Activated CD4-positive, alpha-beta T cell treated with anti-CD3 and anti-CD28 coated beads, Interleukin-2, amount 10 ng/mL, durations not matched to agents 7 days and 5 days (primary cell): ENCODE results near the gene CNTRL. TPM values are rescaled to one million over a fixed set of nuclear protein-coding genes. Genes with fewer than 3 reads are reported as not detected.
A peak's percentile ranks its signal among the peaks of the same experiment; 100 is the strongest.

Experiments used
- CTCF ChIA-PET: fragments of 350-600 bp; sonication (Branson Sonifier 250); formaldehyde crosslinking; loops from one replicate; lab custom pipeline; 2021; ENCODE audit warnings: antibody characterized with exemption; lab: Charles Lee
- POLR2A ChIA-PET: fragments of 350-600 bp; sonication (Branson Sonifier 250); formaldehyde crosslinking; loops from one replicate; lab custom pipeline; 2021; ENCODE audit warnings: antibody characterized with exemption; lab: Charles Lee
- DNase-seq: peaks from one replicate; pipeline ENCODE4 v3.0.0-alpha.2; 2020
- H3K27ac Mint-ChIP-seq: one replicate; pipeline ENCODE4 v1.8.0; 2021; ENCODE audit warnings: mild to moderate bottlenecking, moderate library complexity, mixed read lengths
- H3K27me3 Mint-ChIP-seq: one replicate; pipeline ENCODE4 v1.8.0; 2021; ENCODE audit warnings: mixed read lengths
- H3K36me3 Mint-ChIP-seq: one replicate; pipeline ENCODE4 v1.8.0; 2021; ENCODE audit warnings: low read depth, mixed read lengths
- H3K4me1 Mint-ChIP-seq: one replicate; pipeline ENCODE4 v1.8.0; 2021; ENCODE audit warnings: mixed read lengths
- H3K4me3 Mint-ChIP-seq: one replicate; pipeline ENCODE4 v1.8.0; 2021; ENCODE audit warnings: mild to moderate bottlenecking, moderate library complexity, mixed read lengths
- H3K9me3 Mint-ChIP-seq: one replicate; pipeline ENCODE4 v1.8.0; 2021; ENCODE audit warnings: mixed read lengths
- total RNA-seq, 2 experiments: library from RNA; stranded (reverse); gene quantifications; one replicate each; pipeline ENCODE4 v1.2.3, GENCODE V29; 2021

CNTRL gene
- total RNA-seq, 2 experiments from 2014 or later = 90.7 to 91.5 TPM

GRCh38 chr9:121141306-121141705 lies 66.6 kb downstream of the CNTRL start:
- CTCF ChIA-PET = no interaction called here
- no peak overlapping the region for H3K4me3 Mint-ChIP-seq
- POLR2A ChIA-PET = no interaction called here
- no peak for DNase-seq
- H3K27ac Mint-ChIP-seq = no peak overlapping the region
- peaks cover 78% of the 10 kb centered on the region for H3K36me3 Mint-ChIP-seq
- no peaks in the 10 kb centered on the region for H3K9me3 Mint-ChIP-seq
- no peaks in the 10 kb centered on the region for H3K27me3 Mint-ChIP-seq
- peaks cover 6% of the 10 kb centered on the region for H3K4me1 Mint-ChIP-seq

DNA sequence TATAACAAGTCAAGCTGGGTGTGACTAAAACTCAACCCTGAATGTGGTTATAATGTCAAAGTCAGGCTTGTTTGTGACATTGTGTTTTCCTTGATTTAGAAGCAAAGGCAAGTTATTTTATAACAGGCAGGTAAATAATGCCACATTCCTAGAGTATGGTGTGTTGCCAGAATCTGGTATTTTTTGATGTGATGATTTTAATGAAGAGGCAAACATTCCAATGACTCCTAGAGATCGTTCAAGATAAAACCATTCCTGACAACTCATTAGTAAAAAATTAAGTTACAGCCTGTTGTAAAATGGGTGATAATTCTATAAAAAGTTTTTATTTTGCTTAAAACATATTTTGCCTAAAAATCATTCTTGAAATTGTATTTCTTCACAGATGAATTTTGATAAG lies 67.0 kb downstream of the CNTRL start:
- H3K27me3 Mint-ChIP-seq = no peaks in the 10 kb centered on the region
- H3K27ac Mint-ChIP-seq = no peak overlapping the region
- H3K36me3 Mint-ChIP-seq = peaks cover 80% of the 10 kb centered on the region
- CTCF ChIA-PET = interaction anchor here (0.9 kb wide), 1 partner anchor 30 kb away, joined by 3 read pairs; no protein-coding TSS in a partner anchor
- no peaks in the 10 kb centered on the region for H3K9me3 Mint-ChIP-seq
- DNase-seq = no peak
- H3K4me1 Mint-ChIP-seq = peaks cover 7% of the 10 kb centered on the region
- H3K4me3 Mint-ChIP-seq = no peak overlapping the region
- POLR2A ChIA-PET = no interaction called here

DNA sequence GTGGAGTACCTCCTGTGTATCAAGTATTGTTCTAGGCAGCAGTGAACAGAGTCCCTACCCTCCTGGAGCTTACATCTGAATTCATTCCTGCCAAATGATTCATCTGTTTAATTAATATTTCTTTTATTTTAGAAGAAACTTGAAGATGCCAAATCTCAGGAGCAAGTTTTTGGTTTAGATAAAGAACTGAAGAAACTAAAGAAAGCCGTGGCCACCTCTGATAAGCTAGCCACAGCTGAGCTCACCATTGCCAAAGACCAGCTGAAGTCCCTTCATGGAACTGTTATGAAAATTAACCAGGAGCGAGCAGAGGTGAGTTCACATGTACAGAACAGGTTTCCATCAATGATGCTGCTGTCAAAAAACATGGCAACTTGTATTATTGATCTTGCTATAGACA lies 69.0 kb downstream of the CNTRL start:
- Mint-ChIP-seq H3K27me3 (no peaks in the 10 kb centered on the region), H3K9me3 (no peaks in the 10 kb centered on the region), H3K36me3 (peaks cover 81% of the 10 kb centered on the region), H3K27ac (no peak overlapping the region), H3K4me1 (peaks cover 10% of the 10 kb centered on the region), H3K4me3 (no peak overlapping the region)
- DNase-seq = no peak
- ChIA-PET CTCF (interaction anchor here (1.7 to 1.8 kb wide), 2 partner anchors 11 to 18 kb away, joined by 4 to 6 read pairs; no protein-coding TSS in a partner anchor), POLR2A (no interaction called here)

GRCh38 chr9:121144482-121144881 lies 69.7 kb downstream of the CNTRL start:
- ChIA-PET CTCF (no interaction called here), POLR2A (no interaction called here)
- Mint-ChIP-seq H3K9me3 (no peaks in the 10 kb centered on the region), H3K27ac (no peak overlapping the region), H3K4me3 (no peak overlapping the region), H3K27me3 (no peaks in the 10 kb centered on the region), H3K36me3 (peaks cover 81% of the 10 kb centered on the region), H3K4me1 (peaks cover 10% of the 10 kb centered on the region)
- DNase-seq = no peak

- no peak for DNase-seq
- H3K27me3 Mint-ChIP-seq = no peaks in the 10 kb centered on the region
- H3K36me3 Mint-ChIP-seq = peaks cover 74% of the 10 kb centered on the region
- CTCF ChIA-PET = interaction anchor here (1.0 kb wide), 1 partner anchor 51 kb away, joined by 3 read pairs; the partner anchor contains the start of gene RAB14
- H3K4me3 Mint-ChIP-seq = no peak overlapping the region
- H3K4me1 Mint-ChIP-seq = peaks cover 34% of the 10 kb centered on the region
- no peaks in the 10 kb centered on the region for H3K9me3 Mint-ChIP-seq
- POLR2A ChIA-PET = no interaction called here
- H3K27ac Mint-ChIP-seq = no peak overlapping the region
Observed at GRCh38 chr9:121150188-121150587, 75.4 kb downstream of the CNTRL start.

DNA sequence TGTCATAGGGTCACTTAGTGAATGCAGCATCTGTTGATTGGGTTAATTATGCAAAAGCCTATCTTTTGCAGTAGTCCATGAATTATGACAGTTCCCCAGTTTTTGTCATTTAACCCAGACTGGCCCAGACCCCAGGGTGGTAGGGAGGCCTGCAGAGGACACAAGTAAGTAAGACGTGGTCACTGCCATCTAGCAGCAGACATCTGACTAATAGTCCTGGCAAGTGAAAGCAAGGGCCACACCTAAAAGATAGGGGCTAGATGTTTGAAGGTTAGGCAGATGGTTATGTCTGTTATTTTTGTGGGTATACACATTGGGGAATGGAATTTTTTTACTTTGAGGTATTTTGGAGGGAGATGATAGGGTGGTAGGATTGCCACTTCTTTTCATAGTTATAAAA lies 78.9 kb downstream of the CNTRL start:
- Mint-ChIP-seq H3K36me3 (peaks cover 75% of the 10 kb centered on the region), H3K9me3 (no peaks in the 10 kb centered on the region), H3K27me3 (no peaks in the 10 kb centered on the region), H3K4me1 (peaks cover 38% of the 10 kb centered on the region), H3K4me3 (no peak overlapping the region), H3K27ac (no peak overlapping the region)
- no peak for DNase-seq
- POLR2A ChIA-PET = no interaction called here
- CTCF ChIA-PET = interaction anchor here (1.3 kb wide), 1 partner anchor 8 kb away, joined by 5 read pairs; no protein-coding TSS in a partner anchor

GRCh38 chr9:121154782-121155181 lies 80.0 kb downstream of the CNTRL start:
- Mint-ChIP-seq H3K27me3 (no peaks in the 10 kb centered on the region), H3K4me3 (no peak overlapping the region), H3K36me3 (peaks cover 75% of the 10 kb centered on the region), H3K9me3 (no peaks in the 10 kb centered on the region), H3K27ac (no peak overlapping the region), H3K4me1 (peaks cover 40% of the 10 kb centered on the region)
- POLR2A ChIA-PET = no interaction called here
- CTCF ChIA-PET = interaction anchor here (1.5 to 2.4 kb wide), 2 partner anchors 14 to 17 kb away, joined by 4 to 9 read pairs; no protein-coding TSS in a partner anchor
- no peak for DNase-seq

DNA sequence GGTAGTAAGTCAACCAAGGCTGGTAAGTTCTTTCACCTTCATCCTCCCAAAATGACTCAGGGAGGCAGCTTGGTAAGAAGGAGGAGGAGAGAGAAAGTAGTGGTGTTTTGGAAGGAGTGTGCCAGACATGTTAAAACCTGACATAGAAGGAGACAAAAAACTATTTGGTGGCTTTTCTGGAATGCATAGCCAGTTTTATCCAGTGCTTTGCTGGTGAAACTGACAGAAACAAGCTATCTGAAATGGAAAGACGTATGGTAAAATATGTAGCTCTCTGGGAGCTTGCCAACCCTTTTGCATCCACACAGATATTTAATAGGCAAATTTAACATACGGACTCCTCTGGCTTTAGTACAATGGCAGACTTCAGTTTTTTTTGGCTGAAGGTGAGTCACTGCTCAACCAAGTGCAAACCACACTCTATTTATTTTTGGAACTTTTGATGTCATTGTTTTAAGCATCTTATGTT lies 81.5 kb downstream of the CNTRL start:
- CTCF ChIA-PET = interaction anchor here (1.2 to 2.4 kb wide), 5 partner anchors 9 to 20 kb away, joined by 3 to 9 read pairs (median 5); no protein-coding TSS in a partner anchor

DNA sequence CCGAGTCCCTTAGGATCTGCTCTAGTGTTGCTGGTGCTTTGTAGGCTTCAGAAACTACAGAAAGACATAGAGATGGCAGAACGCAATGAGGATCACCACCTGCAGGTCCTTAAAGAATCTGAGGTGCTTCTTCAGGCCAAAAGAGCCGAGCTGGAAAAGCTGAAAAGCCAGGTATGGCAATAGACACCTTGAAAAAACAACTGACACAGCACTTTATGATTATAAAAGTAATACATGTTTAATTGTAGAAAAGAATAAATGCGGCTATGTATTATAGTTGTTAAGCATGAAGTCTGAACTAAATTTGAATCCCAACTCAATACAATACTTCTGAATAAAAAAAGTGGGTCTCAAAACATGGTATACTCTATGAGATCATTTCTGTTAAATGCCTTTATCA lies 83.2 kb downstream of the CNTRL start:
- DNase-seq = no peak
- Mint-ChIP-seq H3K36me3 (peaks cover 70% of the 10 kb centered on the region), H3K4me1 (peaks cover 31% of the 10 kb centered on the region), H3K4me3 (no peak overlapping the region), H3K27me3 (no peaks in the 10 kb centered on the region), H3K9me3 (no peaks in the 10 kb centered on the region), H3K27ac (no peak overlapping the region)
- ChIA-PET POLR2A (no interaction called here), CTCF (interaction anchor here (2.8 kb wide), 1 partner anchor 11 kb away, joined by 10 read pairs; no protein-coding TSS in a partner anchor)

More for the DNA sequence above, 81.5 kb downstream of the CNTRL start:
- Mint-ChIP-seq H3K27ac (peak overlapping the region; percentile 80), H3K9me3 (no peaks in the 10 kb centered on the region), H3K4me3 (no peak overlapping the region), H3K27me3 (no peaks in the 10 kb centered on the region), H3K4me1 (peaks cover 40% of the 10 kb centered on the region), H3K36me3 (peaks cover 76% of the 10 kb centered on the region)
- no peak for DNase-seq
- POLR2A ChIA-PET = no interaction called here

DNA sequence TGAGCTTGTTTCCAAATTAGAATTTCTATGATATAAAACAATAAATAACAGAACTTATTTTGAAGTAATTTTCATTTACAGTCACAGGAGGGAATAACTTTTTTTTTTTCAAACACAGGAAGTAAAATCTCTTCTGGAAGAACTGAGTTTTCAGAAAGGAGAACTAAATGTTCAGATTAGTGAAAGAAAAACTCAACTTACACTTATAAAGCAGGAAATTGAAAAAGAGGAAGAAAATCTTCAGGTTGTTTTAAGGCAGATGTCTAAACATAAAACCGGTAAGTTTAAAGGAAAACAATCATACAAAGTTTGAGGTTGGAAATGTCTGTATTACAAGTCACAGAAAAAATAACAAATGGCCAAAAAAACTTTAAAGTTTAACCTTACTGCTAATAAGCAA lies 85.3 kb downstream of the CNTRL start:
- Mint-ChIP-seq H3K36me3 (peaks cover 65% of the 10 kb centered on the region), H3K27me3 (no peaks in the 10 kb centered on the region), H3K4me3 (no peak overlapping the region), H3K9me3 (no peaks in the 10 kb centered on the region), H3K4me1 (peaks cover 18% of the 10 kb centered on the region), H3K27ac (no peak overlapping the region)
- POLR2A ChIA-PET = no interaction called here
- DNase-seq = no peak
- CTCF ChIA-PET = interaction anchor here (0.9 kb wide), 1 partner anchor 10 kb away, joined by 4 read pairs; no protein-coding TSS in a partner anchor

DNA sequence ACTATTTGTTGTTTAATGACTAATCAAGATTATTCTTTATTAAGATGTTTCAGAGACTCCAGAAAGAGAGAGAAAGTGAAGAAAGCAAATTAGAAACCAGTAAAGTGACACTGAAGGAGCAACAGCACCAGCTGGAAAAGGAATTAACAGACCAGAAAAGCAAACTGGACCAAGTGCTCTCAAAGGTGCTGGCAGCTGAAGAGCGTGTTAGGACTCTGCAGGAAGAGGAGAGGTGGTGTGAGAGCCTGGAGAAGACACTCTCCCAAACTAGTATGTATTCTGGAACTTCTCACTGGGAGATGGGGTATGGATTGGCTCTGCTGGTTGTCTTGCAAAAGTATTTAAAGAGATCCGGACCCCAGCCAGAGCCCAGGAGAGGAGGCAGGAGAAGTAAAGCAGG lies 93.3 kb downstream of the CNTRL start:
- Mint-ChIP-seq H3K4me3 (no peak overlapping the region), H3K9me3 (no peaks in the 10 kb centered on the region), H3K27ac (peak overlapping the region; percentile 51), H3K36me3 (peaks cover 81% of the 10 kb centered on the region), H3K27me3 (no peaks in the 10 kb centered on the region), H3K4me1 (peaks cover 21% of the 10 kb centered on the region)
- no peak for DNase-seq
- ChIA-PET CTCF (interaction anchor here (0.6 to 2.9 kb wide), 4 partner anchors 13 to 571 kb away, joined by 3 to 9 read pairs (median 3); no protein-coding TSS in a partner anchor), POLR2A (no interaction called here)

- no peaks in the 10 kb centered on the region for H3K9me3 Mint-ChIP-seq
- H3K4me1 Mint-ChIP-seq = peaks cover 21% of the 10 kb centered on the region
- H3K4me3 Mint-ChIP-seq = no peak overlapping the region
- H3K36me3 Mint-ChIP-seq = peaks cover 85% of the 10 kb centered on the region
- no peaks in the 10 kb centered on the region for H3K27me3 Mint-ChIP-seq
- DNase-seq = peak; percentile 38
- CTCF ChIA-PET = interaction anchor here (0.7 to 2.9 kb wide), 9 partner anchors 9 to 544 kb away, joined by 3 to 10 read pairs (median 4); no protein-coding TSS in a partner anchor
- POLR2A ChIA-PET = no interaction called here
- peak overlapping the region; percentile 76 for H3K27ac Mint-ChIP-seq
Observed at GRCh38 chr9:121169094-121169601, 94.4 kb downstream of the CNTRL start.

DNA sequence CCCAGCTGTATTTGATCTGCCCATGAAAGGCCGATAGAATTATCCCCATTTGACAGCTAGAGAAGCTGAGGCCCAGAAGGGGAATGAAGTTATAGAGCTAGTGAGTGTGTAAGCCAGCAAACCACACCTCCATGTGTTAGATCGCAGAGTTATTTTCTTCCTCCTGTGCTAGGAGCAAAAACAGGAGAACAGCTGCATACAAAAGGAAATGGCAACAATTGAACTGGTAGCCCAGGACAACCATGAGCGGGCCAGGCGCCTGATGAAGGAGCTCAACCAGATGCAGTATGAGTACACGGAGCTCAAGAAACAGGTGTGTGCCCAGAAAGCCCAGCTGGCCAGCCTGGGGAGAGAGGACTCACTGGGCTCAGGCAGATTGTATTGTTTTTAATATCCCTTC lies 96.5 kb downstream of the CNTRL start:
- Mint-ChIP-seq H3K9me3 (no peaks in the 10 kb centered on the region), H3K4me3 (no peak overlapping the region), H3K27me3 (no peaks in the 10 kb centered on the region), H3K4me1 (peaks cover 21% of the 10 kb centered on the region), H3K36me3 (peaks cover 84% of the 10 kb centered on the region), H3K27ac (no peak overlapping the region)
- POLR2A ChIA-PET = no interaction called here
- no peak for DNase-seq
- CTCF ChIA-PET = interaction anchor here (0.8 to 1.6 kb wide), 7 partner anchors 9 to 186 kb away, joined by 3 read pairs; no protein-coding TSS in a partner anchor
